ENCODE data around the gene NOX3.
"Not testable (repeated sequence)": the region's sequence is repeated elsewhere in the genome, so short reads cannot be mapped to it uniquely, and the experiment has no call there.

Gene NOX3

DNA sequence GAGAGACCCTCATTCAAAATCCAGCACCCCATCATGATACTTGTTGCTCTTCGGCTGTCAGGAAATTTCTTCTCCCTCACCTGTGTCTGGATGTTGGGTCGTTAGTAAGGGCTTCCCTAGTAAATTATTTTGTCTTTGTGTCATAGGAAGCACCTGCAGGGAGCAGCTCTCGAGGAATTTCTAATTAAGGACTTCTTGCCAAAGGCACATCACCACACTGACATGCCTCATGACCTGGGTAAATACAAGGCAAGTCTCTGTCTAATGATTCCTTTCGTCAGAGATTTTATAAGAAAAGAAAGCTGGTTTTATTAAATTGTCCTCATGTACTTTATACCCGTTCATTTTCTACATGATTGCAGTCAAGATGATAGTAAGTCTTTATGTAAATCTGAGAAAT lies at the start of gene NOX3:
Gene NOX3 (minus strand): TSS at position 74 of the 400 bp plus-strand sequence. CDS start 39 bp downstream, at position 35.
- no peak for DNase-seq (ENCODE audit: low spot score)

DNA sequence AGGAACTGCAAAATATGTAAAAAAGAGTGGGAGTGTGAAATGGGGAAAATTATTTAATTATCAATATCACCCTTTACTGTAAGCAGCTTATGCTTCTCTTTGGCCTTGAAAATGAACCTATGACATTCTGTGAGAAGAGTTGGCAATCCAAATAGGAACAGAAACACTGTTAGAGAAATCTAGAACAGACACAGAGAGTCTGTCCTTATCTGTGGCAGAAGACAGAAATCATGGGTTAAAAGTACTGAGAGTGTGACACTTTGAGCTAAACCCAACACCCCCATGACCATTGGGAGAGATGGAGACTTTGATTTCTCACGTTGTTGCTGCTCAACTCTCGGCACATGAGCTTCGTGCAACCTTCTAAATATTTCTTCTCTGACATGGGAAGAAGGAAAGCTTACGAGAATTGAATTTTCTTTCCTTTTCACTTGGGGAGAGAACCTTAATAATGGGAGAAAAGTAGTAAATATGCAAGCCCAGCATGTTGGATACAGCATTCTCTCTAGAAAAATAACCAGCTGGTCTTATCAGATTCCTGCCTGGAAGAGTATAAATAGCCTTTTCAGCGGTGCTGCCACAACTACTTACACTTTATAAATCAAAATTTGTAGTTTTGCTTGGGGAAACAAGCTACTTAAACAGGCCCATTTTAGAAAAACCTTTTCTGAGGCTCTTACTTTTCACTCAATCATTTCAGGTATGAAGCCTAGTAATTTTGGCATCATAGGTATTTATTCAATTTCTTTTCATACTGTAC lies 49.4 kb upstream of the NOX3 start:
- no peak for DNase-seq (ENCODE audit: low spot score)

DNA sequence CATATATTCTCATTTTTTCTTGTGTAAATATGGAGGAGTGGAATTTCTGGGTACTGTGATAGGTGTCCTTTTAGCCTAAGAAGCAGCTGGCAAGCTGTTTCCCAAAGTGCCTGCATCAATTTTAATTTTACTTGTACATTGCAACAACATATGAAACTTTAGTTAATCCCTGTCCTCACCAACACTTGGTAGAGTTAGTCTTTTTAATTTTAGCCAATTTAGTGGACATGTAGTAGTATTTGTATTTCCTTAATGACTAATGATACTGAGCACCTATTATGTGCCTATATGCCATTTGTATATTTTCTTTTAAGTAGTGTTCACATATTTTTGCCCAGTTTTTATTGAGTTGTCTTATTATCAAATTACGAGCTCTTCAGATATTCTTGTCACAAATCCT lies 46.8 kb upstream of the NOX3 start:
- DNase-seq (ENCODE audit: low spot score): no peak

DNA sequence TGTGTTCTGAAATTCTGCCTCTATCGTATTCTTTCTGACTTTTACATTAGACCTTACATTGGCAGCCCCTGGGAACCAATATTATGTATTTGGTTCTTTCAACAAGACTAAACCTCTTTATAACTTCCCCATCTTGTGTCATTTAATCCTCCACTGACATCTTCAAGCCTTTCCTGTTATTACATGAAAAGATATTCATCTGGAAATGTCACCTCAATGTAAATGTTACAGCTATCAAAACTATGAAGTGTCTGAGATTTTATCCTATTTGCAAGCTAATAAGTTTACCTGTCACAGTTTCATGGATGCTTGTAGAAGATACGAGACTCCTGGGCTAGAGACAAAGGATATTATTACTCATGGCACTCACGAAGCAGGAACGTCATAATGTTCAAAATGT lies 43.9 kb upstream of the NOX3 start:
- no peak for DNase-seq (ENCODE audit: low spot score)

DNA sequence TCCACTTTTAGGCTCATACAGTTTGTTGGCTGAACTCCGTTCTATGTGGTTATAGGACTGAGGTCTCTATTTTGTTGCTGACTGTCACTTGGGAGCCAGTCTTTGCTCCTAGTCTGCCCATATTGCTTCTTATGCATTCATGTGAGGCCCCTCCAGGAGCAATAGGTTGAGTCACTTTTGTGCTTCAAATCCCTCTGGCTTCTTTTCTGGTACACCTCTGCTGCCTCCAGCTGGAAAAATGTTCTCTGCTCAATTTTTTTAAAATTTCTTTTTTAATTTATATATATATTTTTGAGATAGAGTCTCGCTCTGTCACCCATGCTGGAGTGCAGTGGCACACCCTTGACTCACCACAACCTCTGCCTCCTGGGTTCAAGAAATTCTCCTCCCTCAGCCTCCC lies 42.7 kb upstream of the NOX3 start:
- no peak for DNase-seq (ENCODE audit: low spot score)

DNA sequence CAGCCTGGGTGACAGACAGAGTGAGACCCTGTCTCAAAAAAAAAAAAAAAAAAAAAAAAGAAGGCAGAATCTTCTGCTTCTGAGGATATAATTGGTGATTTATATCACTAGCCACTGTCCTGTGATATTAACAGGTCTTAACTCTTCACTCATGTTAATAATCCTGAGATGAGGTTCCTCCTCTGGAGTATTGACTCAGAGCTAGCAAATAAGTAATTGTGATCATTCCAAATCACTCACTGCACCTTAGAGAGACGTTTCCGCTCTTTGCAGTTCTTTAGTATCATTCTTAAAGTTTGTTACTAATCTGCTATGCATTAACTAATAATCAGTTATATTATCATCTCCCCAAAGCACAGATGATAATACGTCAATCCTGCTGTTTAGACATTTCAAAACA lies 41.6 kb upstream of the NOX3 start:
- no peak for DNase-seq (ENCODE audit: low spot score)

DNA sequence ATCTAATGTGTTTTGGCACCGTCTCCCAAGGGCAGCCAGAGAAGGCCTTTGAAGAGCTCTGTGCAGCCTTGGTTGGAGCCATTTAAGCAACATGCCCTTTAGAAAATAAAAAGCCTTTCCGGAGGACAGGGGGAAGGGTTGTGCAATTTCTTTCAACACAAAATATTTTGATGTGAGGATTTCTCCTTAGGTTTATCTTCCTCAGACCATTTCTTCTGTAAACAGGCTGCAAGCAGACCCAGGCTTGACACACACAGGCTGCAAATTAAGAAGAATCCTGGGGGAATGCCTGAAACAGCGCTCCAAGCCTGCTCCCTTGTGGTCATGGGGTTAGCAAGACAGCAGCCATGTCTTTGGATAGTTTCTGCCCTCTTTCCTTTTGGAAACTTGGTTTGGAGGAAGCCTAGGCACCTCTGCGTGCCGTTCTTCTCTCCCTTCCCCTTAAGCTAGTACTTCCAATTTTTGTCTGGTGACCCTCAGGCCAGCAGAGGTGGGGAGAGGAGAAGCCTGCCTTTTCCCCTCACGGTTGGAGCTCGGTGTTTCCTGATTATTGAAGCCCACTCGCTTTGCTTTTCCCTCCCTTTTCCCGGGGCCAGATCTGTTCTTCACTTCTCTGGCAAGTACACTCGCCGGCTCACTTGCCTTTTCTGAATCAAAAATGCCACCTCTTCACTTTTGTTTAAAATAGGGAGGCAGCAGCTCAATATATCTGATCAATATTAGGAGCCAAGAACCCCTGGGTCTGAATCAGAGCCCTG lies 39.6 kb upstream of the NOX3 start:
- no peak for DNase-seq (ENCODE audit: low spot score)

- no peak for DNase-seq (ENCODE audit: low spot score)
These were observed 38.1 kb upstream of the NOX3 start for GRCh38 chr6:155493694-155494143.

DNA sequence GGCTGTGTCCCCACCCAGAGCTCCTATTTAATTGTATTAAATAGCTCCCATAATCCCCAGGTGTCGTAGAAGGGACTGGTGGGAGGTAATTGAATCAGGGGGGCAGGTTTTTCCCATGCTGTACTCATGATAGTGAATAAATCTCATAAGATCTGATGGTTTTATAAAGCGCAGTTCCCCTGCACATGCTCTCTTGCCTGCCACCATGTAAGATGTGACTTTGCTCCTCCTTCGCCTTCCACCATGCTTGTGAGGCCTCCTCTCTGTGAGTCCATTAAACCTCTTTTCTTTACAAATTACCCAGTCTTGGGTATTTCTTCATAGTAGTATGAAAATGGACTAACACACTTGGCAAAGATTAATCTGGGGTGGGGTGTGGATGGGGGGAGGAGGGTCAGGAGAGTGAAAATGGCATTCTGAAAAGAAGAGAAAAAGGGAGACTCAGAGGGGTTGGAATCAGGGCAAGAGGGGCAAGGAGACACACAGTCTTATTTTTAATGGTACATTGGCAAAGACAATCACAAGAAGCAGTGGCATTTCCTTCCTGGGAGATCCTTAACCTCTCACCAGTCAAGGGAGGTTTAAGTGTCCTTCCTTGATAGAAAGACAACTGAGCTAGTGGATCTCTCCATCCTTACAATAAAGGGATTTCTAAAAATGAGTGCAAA lies 37.5 kb upstream of the NOX3 start:
- DNase-seq (ENCODE audit: low spot score): no peak

DNA sequence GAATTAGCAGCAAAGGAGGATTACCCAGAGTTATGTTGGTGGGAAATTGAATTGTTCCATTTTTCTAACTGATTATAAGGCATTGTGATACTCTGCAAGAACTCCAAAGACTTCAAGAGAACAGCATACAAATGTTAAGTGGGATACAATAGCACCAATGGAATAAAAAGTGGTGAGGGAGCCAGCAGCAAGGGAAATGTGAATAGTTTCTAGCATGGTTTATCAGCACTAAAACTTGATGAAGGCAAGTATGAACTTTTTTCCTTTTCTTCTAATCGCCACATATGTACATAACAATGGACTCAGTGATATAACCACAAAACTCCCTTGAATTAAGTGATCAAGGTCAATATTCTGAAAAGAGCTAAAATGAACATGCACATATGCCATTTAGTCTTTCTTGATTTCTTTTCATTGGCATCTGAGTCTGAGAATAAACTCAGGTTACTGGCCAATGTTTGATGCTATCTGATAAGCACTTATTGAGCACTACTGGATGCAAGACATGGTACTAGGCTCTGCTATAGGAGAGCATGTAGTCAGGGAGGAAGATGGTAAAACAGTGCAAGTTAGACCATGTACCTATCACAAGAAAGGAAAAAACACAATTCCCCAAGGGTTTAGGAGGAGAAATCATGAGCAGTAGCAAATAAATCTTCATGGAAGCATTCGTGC lies 36.6 kb upstream of the NOX3 start:
- DNase-seq (ENCODE audit: low spot score): no peak

GRCh38 chr6:155491421-155491820 lies 35.8 kb upstream of the NOX3 start:
- DNase-seq (ENCODE audit: low spot score): no peak

DNA sequence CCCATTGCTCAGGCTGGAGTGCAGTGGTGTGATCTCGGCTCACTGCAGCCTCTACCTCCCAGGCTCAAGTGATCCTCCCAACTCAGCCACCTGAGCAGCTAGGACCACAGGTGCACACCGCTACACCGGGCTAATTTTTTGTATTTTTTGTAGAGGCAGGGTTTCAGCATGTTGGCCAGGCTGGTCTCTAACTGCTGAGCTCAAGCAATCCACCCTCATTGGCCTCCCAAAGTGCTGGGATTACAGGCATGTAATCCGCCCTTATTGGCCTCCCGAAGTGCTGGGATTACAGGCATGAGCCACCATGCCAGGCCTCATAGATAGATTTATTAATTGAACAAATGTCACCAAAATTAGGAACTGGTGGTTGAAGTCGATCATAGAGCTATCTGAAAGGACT lies 32.6 kb upstream of the NOX3 start:
- not testable (repeated sequence) for DNase-seq (ENCODE audit: low spot score)

- no peak for DNase-seq (ENCODE audit: low spot score)
These were observed 31.9 kb upstream of the NOX3 start for GRCh38 chr6:155487371-155488130.

DNA sequence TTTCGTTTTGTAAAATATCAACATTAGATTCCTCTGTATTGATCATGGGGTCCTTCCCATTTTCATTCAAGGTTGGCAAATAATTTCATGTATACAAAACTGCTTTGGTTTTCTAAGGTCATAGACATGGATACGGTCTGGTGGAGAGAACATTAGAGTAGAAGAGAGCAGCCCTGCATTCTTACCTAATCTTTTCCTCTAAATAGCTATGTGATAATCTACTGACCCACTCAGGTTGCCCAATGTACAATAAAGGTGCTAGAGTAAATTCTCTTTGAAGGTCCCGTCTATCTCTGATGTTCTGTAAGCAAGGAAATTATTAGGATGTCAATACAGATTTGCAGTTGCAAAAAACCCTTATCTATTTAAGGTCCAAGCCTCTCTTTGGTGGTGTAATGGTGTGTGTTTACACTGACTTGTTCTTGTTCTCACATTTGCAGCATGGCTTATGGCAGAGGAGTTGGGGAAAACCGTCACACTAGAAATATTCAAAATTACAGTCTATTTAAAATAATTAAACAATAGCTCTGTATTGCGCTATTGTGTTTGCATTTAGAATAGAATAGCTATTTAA lies 31.2 kb upstream of the NOX3 start:
- no peak for DNase-seq (ENCODE audit: low spot score)

DNA sequence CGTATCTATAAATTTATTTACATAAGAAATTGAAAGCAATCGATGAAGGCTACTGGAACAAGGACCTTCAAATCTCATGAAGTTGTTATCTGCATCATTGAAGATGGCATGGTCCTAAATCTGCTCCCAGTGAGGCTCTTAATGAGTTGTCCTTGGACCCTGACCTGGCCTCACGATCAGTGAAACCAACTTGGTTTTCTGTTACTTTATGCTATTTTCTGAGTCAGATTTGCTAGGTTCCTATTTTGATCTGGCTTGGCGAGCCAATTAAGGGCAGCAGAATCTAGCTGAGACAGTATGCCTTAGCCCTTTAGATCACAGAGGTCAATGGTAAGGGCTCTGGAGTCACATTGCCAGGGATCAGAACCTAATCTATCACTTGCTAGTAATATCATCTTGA lies 30.1 kb upstream of the NOX3 start:
- no peak for DNase-seq (ENCODE audit: low spot score)

DNA sequence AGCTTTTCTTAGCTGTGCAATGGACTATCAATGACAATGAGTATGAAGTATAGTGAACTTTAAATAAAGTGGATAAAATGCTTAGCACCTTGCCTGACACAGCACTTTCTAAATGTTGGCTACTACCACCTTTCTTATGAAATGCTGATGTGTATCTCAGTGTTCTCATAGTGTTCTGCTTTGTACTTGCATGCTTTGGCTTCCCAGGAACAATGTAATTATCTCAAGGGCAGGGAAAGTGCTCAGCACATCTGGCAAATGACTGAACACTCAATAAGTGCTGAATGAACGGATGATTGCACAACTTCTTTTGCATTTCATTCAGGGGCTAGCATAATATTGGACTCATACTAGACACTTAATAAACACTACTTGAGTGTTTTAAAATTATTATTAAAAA lies 28.2 kb upstream of the NOX3 start:
- DNase-seq (ENCODE audit: low spot score): no peak

GRCh38 chr6:155481215-155481614 lies 25.6 kb upstream of the NOX3 start:
- no peak for DNase-seq (ENCODE audit: low spot score)

GRCh38 chr6:155473741-155474140 lies 18.1 kb upstream of the NOX3 start:
- DNase-seq (ENCODE audit: low spot score): no peak

DNA sequence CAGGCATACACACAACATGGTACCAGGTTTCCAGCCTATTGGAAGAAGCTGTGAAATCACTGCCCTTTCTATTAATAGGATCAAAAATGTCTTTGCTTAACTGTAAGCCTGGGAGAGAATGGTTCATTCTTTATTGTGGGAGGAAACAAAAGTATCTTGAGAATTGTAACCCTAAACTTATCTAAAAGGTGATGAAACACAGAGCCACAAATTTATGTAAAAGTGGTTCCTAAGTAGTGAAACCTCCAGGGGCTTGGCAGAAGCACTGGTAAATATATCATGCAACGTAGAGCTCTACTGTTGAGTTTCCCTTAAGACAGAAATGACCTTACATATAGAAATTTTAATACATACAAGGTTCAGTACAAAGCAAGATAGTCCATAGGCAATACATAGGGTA lies 17.2 kb upstream of the NOX3 start:
- DNase-seq (ENCODE audit: low spot score): no peak

GRCh38 chr6:155470979-155471616 lies 15.5 kb upstream of the NOX3 start:
- DNase-seq (ENCODE audit: low spot score): not testable (repeated sequence)

GRCh38 chr6:155468543-155468942 lies 12.9 kb upstream of the NOX3 start:
- DNase-seq (ENCODE audit: low spot score): not testable (repeated sequence)
